Right atrium auricular region (tissue), 2 donors: ENCODE data around the gene THSD4. TPM values are rescaled to one million over a fixed set of nuclear protein-coding genes. Genes with fewer than 3 reads are reported as not detected.

ENCODE experiments used
- DNase-seq: peaks from one replicate; pipeline ENCODE4 v3.0.0-alpha.2; 2019; ENCODE audit warnings: low spot score
- H3K27ac ChIP-seq, 2 donors: fragments of 200-600 bp; sonication (generic); 1 replicate in 1 of 2; 2 replicates in 1 of 2; pipeline ENCODE4 v1.5.1; 2016 to 2019
- H3K27me3 ChIP-seq, 2 donors: fragments of 200-600 bp; sonication (generic); one replicate each; pipeline versions ENCODE4 v1.5.1 to v1.6.0; 2017 to 2019
- H3K36me3 ChIP-seq: fragments of 200-600 bp; sonication (generic); one replicate; pipeline ENCODE4 v1.5.1; 2016
- H3K4me1 ChIP-seq, 2 donors: fragments of 200-600 bp; sonication (generic); one replicate each; pipeline versions ENCODE4 v1.5.1 to v1.6.0; 2017 to 2019
- H3K4me3 ChIP-seq, 2 donors: fragments of 200-600 bp; sonication (generic); 1 replicate in 1 of 2; 2 replicates in 1 of 2; pipeline ENCODE4 v1.5.1; 2017 to 2019; ENCODE audit warnings: mild to moderate bottlenecking in 1 of 2, moderate library complexity in 1 of 2
- H3K9me3 ChIP-seq, 2 donors: fragments of 200-600 bp; sonication (generic); one replicate each; pipeline ENCODE4 v1.5.1; 2019
- total RNA-seq, 2 donors: library from RNA; depleted of rRNA; stranded (reverse); fragments of >200 nt; gene quantifications; one replicate each; pipeline ENCODE4 v1.1.0, GENCODE V29; 2016
- TF ChIP-seq, protein P1 (sequence below), 2 donors: fragments of 200-600 bp; sonication (generic); IDR thresholded peaks; one replicate each; pipeline ENCODE4 v1.5.1; 2019; ENCODE audit warnings: antibody characterized with exemption in 2 of 2

THSD4 gene
- total RNA-seq, 2 donors from 2014 or later: 41.2 to 85.3 TPM

DNA sequence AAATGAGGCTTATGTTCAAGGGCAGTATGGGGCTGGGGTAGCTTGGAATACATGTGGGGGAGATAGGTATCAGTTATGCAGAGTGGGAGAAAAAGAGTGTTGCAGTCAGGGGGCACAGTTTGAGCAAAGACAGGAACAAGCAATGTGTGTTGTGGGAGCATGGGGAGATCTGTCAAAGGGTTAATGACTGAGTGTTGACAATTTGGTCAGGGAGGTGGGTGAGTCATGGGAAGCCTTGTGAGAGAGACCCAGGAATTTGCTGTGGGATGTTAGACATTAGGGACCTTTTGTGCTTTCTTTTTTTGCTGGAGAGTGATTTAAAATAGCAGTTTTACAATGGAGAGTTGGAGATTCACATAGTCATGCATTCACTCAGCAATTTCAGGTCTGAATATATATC is 473.5 kb downstream of the THSD4 start:
- no peak overlapping the region for H3K4me3 ChIP-seq
- H3K27ac ChIP-seq: no peak overlapping the region
- no peaks in the 10 kb centered on the region for H3K27me3 ChIP-seq
- H3K4me1 ChIP-seq: no peaks in the 10 kb centered on the region
- TF ChIP-seq, protein P1, sequence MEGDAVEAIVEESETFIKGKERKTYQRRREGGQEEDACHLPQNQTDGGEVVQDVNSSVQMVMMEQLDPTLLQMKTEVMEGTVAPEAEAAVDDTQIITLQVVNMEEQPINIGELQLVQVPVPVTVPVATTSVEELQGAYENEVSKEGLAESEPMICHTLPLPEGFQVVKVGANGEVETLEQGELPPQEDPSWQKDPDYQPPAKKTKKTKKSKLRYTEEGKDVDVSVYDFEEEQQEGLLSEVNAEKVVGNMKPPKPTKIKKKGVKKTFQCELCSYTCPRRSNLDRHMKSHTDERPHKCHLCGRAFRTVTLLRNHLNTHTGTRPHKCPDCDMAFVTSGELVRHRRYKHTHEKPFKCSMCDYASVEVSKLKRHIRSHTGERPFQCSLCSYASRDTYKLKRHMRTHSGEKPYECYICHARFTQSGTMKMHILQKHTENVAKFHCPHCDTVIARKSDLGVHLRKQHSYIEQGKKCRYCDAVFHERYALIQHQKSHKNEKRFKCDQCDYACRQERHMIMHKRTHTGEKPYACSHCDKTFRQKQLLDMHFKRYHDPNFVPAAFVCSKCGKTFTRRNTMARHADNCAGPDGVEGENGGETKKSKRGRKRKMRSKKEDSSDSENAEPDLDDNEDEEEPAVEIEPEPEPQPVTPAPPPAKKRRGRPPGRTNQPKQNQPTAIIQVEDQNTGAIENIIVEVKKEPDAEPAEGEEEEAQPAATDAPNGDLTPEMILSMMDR (IDR thresholded peaks at IDR 0.05): no peak
- no peaks in the 10 kb centered on the region for H3K36me3 ChIP-seq
- no peak for DNase-seq
- peaks cover 0 to 24% of the 10 kb centered on the region in 2 donors for H3K9me3 ChIP-seq

DNA sequence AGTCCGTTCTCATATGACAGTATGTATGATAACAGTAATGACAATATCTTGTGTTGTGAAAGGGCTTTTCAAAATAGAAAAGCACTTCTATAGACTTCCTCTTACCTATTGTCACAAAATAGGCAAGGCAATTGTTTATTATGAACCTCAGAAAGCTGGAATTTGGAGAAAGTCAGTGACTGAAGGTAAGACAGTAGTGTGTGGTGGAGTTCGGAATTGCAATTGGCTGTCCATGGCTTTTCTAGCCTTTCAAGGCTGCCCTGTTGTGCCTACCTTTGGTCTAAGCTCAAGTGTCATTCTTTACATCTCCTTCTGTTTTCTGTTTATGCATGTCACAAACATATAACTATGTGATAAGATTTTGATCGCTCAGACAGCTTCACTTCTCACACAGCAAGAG is 475.8 kb downstream of the THSD4 start:
- peaks cover 0 to 3% of the 10 kb centered on the region in 2 donors for H3K9me3 ChIP-seq
- no peak overlapping the region for H3K4me3 ChIP-seq
- no peak for DNase-seq
- H3K27ac ChIP-seq: no peak overlapping the region
- H3K36me3 ChIP-seq: no peaks in the 10 kb centered on the region
- H3K27me3 ChIP-seq: no peaks in the 10 kb centered on the region
- H3K4me1 ChIP-seq: peaks cover 0 to 3% of the 10 kb centered on the region in 2 donors
- TF ChIP-seq, protein P1 (IDR thresholded peaks at IDR 0.05): peak in 1 of 2 donors; percentile 23

DNA sequence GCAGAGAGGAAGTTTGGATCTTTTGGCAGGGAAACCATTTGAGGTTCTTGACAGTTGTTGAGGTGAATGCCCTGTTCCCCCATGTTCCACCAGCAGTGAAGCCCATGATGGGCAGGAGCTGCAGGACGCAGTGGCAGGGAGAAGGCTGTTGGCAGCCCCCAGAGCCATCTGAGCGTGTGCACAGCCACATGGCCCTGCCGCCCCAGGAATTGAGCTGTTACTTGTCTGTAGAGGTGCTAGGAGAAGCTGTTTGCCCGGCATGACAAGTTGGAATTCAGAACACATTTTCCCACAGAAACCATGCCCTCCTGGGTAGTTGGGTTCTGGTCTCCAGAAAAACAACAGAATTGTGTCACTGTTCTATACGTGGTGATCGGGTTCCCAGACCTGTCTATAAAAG is 476.9 kb downstream of the THSD4 start:
- no peak for DNase-seq
- peaks cover 0 to 12% of the 10 kb centered on the region in 2 donors for H3K4me1 ChIP-seq
- no peaks in the 10 kb centered on the region for H3K27me3 ChIP-seq
- H3K27ac ChIP-seq: peak overlapping the region; percentile 48 to 74
- no peak overlapping the region for H3K4me3 ChIP-seq
- TF ChIP-seq, protein P1 (IDR thresholded peaks at IDR 0.05): no peak
- no peaks in the 10 kb centered on the region for H3K36me3 ChIP-seq
- H3K9me3 ChIP-seq: no peaks in the 10 kb centered on the region

DNA sequence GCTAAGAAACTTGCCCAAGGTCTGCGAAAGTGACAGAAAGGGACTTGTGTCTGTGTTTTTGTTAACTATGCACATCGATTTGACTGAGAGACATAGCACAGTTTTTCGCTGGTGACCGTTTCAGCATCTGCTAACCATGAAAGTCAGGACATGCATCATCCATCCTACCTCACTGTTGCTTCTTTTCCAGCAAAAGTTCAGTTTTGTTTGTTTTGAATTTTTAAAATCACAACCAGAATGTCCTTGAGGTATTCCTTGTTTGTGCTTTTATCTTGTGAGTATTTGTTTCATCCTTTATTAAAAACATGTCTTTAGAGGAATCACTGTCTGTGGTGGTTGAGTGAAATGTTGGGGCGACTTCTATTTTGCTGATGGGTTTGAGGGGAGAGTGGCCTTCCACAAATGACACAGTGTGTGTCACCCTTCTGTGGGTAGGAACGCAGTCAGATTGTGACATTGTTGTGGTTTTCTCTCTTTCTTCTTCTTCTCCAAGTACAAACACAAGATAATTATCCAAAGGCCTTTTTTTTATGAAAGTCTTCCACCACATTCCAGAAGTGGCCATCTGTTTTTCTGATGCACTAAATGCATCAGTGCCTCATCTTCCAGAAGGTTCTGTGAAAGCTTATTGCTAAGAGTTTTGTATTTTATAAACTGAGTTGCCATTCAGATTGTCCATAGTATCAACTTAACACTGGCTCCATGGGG is 480.7 kb downstream of the THSD4 start:
- H3K36me3 ChIP-seq: no peaks in the 10 kb centered on the region
- no peaks in the 10 kb centered on the region for H3K9me3 ChIP-seq
- no peak overlapping the region for H3K4me3 ChIP-seq
- H3K4me1 ChIP-seq: peaks cover 0 to 37% of the 10 kb centered on the region in 2 donors
- H3K27ac ChIP-seq: peak overlapping the region; percentile 75 to 82
- TF ChIP-seq, protein P1 (IDR thresholded peaks at IDR 0.05): no peak
- DNase-seq: no peak
- H3K27me3 ChIP-seq: no peaks in the 10 kb centered on the region

DNA sequence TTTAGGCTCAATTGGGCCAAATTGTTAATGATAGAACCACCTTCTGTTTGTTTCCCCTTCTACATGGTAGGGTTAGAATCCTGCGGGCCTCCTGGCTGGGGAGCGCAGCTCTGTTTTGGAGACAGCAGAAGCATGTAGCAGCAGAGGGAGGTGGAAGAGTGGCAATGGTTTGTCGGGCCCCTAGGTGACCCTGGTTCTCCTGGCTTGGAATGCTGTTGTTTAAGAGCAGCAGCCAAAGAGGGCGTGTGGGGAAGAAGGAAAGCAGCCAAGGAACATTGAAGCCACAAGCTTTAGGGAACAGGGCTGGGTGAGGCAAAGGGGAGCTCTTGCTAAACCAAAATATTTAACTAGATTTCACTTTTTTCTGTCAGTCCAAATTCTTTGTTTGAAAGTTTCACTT is 481.4 kb downstream of the THSD4 start:
- Histone ChIP-seq H3K4me3 (no peak overlapping the region), H3K9me3 (no peaks in the 10 kb centered on the region), H3K27me3 (no peaks in the 10 kb centered on the region), H3K4me1 (peaks cover 0 to 37% of the 10 kb centered on the region in 2 donors), H3K36me3 (no peaks in the 10 kb centered on the region), H3K27ac (peak overlapping the region; percentile 75 to 82)
- TF ChIP-seq, protein P1 (IDR thresholded peaks at IDR 0.05): no peak
- DNase-seq: peak; percentile 72

DNA sequence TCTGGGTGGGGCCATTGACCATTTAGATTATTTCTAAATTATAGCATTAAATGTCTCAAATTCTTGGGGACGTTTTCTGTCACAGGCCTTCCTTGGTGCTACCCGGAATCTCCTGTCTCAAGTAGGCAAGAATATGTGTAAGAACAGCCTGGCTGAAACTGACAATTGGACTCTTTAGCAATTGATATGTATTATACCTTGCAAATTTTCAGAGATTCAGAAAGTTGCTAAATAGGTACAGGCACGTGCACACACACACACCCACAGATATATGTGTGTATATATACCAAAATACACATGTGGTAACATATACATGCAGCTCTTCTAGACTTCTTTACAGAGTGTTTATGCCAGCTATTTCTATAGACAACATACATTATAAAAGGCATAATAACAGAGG is 481.9 kb downstream of the THSD4 start:
- TF ChIP-seq, protein P1 (IDR thresholded peaks at IDR 0.05): no peak
- Histone ChIP-seq H3K9me3 (no peaks in the 10 kb centered on the region), H3K4me3 (no peak overlapping the region), H3K4me1 (peaks cover 0 to 37% of the 10 kb centered on the region in 2 donors), H3K27me3 (no peaks in the 10 kb centered on the region), H3K27ac (peak overlapping the region; percentile 75 to 82), H3K36me3 (no peaks in the 10 kb centered on the region)
- DNase-seq: no peak
